K562 (cell line): ENCODE measurements around the gene CPNE1. TPM values are rescaled to one million over a fixed set of nuclear protein-coding genes. Genes with fewer than 3 reads are reported as not detected.

ENCODE experiments used
- CCNT2 ChIP-seq: IDR thresholded peaks from 2 replicates; pipeline ENCODE4 v1.6.1; 2011; ENCODE audit warnings: borderline replicate concordance, low read depth, mild to moderate bottlenecking, moderate library complexity, mixed read lengths, low read length; ENCODE audit not compliant: insufficient read length; ENCODE audit errors: extremely low read depth
- CEBPB ChIP-seq: fragments of 450-650 bp; IDR thresholded peaks from 2 replicates; pipeline ENCODE4 v1.6.1; 2016; ENCODE audit warnings: missing genetic modification characterization, missing compliant biosample characterization
- FOS ChIP-seq: IDR thresholded peaks from 3 replicates; pipeline ENCODE4 v1.6.1; 2011; ENCODE audit not compliant: insufficient read length; ENCODE audit errors: extremely low read depth
- GATAD2A ChIP-seq: fragments of 450-650 bp; IDR thresholded peaks from 2 replicates; pipeline ENCODE4 v1.6.1; 2017
- GTF2A2 ChIP-seq: IDR thresholded peaks from 2 replicates; pipeline ENCODE4 v1.6.1; 2016; ENCODE audit warnings: mild to moderate bottlenecking, missing genetic modification characterization, missing compliant biosample characterization
- HSF4 ChIP-seq: fragments of 250-450 bp; sonication (Bioruptor Pico); IDR thresholded peaks from 2 replicates; pipeline ENCODE4 v2.1.2; 2022; ENCODE audit warnings: mild to moderate bottlenecking, moderate library complexity, borderline replicate concordance
- MIER1 ChIP-seq: fragments of 450-650 bp; IDR thresholded peaks from 2 replicates; pipeline ENCODE4 v1.6.1; 2016; ENCODE audit warnings: antibody characterized with exemption, mild to moderate bottlenecking, low read depth
- NR2C1 ChIP-seq, 2 experiments: fragments of 450-650 bp; IDR thresholded peaks; 2 replicates each; pipeline ENCODE4 v1.6.1; 2017; ENCODE audit warnings: mild to moderate bottlenecking in 2 of 2, antibody characterized with exemption in 1 of 2, inconsistent platforms in 1 of 2, missing compliant biosample characterization in 1 of 2, missing genetic modification characterization in 1 of 2
- NR2C2 ChIP-seq, 2 experiments: fragments of 200-800 bp in 1 of 2; sonication (Bioruptor generic) in 1 of 2; sonication (generic) in 1 of 2; formaldehyde crosslinking in 1 of 2; IDR thresholded peaks; 2 replicates each; pipeline versions ENCODE4 v1.6.1 to v1.8.0; 2016 to 2022; ENCODE audit warnings: mild to moderate bottlenecking in 1 of 2, missing compliant biosample characterization in 1 of 2, missing genetic modification characterization in 1 of 2, missing genetic modification reagents in 1 of 2
- TSHZ1 ChIP-seq: fragments of 250-450 bp; sonication (Bioruptor Pico); IDR thresholded peaks from 2 replicates; pipeline ENCODE4 v1.4.0; 2020; ENCODE audit warnings: mild to moderate bottlenecking, moderate library complexity
- ZNF407 ChIP-seq: fragments of 450-650 bp; IDR thresholded peaks from 2 replicates; pipeline ENCODE4 v1.6.1; 2016; ENCODE audit warnings: low read depth
- ZNF740 ChIP-seq, 3 experiments: fragments of 200-800 bp in 1 of 3; sonication (Bioruptor generic) in 1 of 3; sonication (generic) in 1 of 3; formaldehyde crosslinking in 1 of 3; IDR thresholded peaks; 2 replicates each; pipeline versions ENCODE4 v1.6.1 to v1.8.0; 2016 to 2022; ENCODE audit warnings: mild to moderate bottlenecking in 2 of 3, missing compliant biosample characterization in 2 of 3, missing genetic modification characterization in 2 of 3, missing genetic modification reagents in 1 of 3
- polyA plus RNA-seq, 8 experiments: library from polyadenylated mRNA; depleted of rRNA in 4 of 8; stranded (reverse) in 5 of 8; unstranded in 3 of 8; fragments of >200 nt; fragmentation: Nextera tagmentation in 2 of 8; fragmentation: Illumina TruSeq in 1 of 8; extraction: Ambion mirVana in 2 of 8; extraction: Trizol in 1 of 8; gene quantifications; 2 replicates each; pipeline versions ENCODE4 v1.2.1 to v1.2.3, GENCODE V29; 2011 to 2014; ENCODE audit warnings: inconsistent platforms in 1 of 8, missing spikeins in 1 of 8
- total RNA-seq, 7 experiments: library from RNA; depleted of rRNA in 6 of 7; stranded (reverse); fragments of >200 nt in 6 of 7; fragmentation: Illumina TruSeq in 2 of 7; extraction: Trizol in 2 of 7; gene quantifications; 2 replicates each; pipeline versions ENCODE4 v1.2.1 to v1.2.3, GENCODE V29; 2011 to 2021; ENCODE audit warnings: low replicate concordance in 1 of 7

CPNE1 gene
- total and polyA plus RNA-seq, 9 of the 15 experiments (the other 6 are each of a cell fraction or from before 2014, with no cell fraction given), result 42.1 to 102 (median 56.0) TPM

- no peak for TF ChIP-seq TSHZ1 (CRISPR knock-in tag)
- TF ChIP-seq ZNF407, result no peak
- TF ChIP-seq HSF4 (CRISPR knock-in tag), result no peak
- TF ChIP-seq GTF2A2, result no peak
- TF ChIP-seq CEBPB (tag), result no peak
- TF ChIP-seq NR2C1 (IDR thresholded peaks at IDR 0.05), result peak; percentile 76
- TF ChIP-seq NR2C1 (tag; IDR thresholded peaks at IDR 0.05), result no peak; the same call in none of the 2 replicates
- no peak for TF ChIP-seq ZNF740 (CRISPR knock-in tag; IDR thresholded peaks at IDR 0.05)
- no peak for TF ChIP-seq ZNF740 (tag; IDR thresholded peaks at IDR 0.05)
- no peak for TF ChIP-seq MIER1
- no peak for TF ChIP-seq GATAD2A
- TF ChIP-seq FOS, result no peak
- no peak for TF ChIP-seq NR2C2 (CRISPR knock-in tag; IDR thresholded peaks at IDR 0.05)
- TF ChIP-seq NR2C2 (tag; IDR thresholded peaks at IDR 0.05), result peak; percentile 50; the same call in 1 of the 2 replicates
- no peak for TF ChIP-seq CCNT2
These were observed 60.8 kb downstream of the CPNE1 start (continued) for GRCh38 chr20:35603695-35604448.
